Pons (tissue), 1 donor: Measurements from ENCODE around the gene IKZF3.
A peak's percentile ranks its signal among the peaks of the same experiment; 100 is the strongest.
"Not testable (repeated sequence)": the region's sequence is repeated elsewhere in the genome, so short reads cannot be mapped to it uniquely, and the experiment has no call there.

Source experiments
- DNase-seq: peaks from one replicate; pipeline ENCODE4 v3.0.0-alpha.2; 2016; ENCODE audit warnings: low spot score

The IKZF3 gene

DNA sequence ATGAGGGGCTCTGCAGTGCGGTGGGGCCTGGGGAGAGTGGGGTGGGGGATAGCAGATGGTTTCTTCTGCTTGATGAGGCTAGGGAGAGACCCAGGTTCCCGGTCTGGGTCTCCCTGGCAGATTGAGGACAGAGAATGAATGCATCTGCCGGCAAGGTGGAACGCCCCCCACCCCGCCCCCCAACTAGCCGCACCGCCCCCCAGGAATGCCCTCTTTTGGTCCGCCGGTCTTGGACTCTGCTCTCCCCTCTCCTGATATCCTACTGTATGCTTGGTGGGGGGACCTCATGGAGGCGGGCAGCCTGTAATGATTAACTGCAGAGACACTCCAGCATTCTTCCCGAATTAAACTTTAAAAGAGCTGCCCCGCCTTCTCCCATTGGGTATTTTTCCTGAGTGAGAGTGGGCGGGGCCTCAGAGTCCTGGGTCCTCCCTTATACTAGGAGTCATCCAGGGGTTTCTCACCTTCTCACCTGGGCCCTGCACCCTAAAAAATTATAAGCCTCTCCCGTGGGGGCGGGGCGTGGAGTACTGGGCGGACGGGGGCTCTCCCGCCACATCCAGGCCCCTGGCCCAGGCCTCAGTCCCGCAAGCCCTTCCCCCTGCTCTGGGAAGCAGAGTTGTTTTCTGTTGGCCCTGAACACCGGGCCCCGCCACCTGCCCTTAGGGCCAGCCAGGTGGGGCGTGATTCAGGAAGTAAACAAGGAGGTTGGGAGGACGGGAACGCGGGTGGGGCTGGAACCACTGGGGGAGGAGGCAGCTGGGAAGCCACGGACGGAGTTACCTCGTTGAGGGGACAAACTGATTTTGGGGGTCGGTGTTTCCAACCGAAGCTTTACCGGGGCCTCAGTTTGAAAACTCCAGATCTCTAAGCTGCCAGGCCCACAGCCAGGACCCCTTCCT, 124.9 kb downstream of the IKZF3 start:
- DNase-seq = no peak

DNA sequence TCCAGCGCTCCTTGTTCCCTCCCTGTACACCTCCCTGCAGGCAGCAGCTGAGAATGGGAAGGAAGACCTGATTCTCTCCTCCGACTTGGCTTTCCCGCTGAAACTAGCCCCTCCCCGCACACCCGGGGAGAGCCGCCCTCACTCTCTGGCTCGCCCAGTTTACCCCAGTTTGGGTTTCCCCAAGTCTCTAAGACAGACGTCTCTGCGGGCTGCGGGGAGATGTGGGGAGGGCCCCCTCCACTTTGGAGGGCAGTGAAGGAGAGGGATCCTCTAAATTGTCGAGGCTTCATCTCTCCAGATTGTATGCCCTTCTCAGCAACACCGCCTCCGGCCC, 125.6 kb downstream of the IKZF3 start:
- no peak for DNase-seq

DNA sequence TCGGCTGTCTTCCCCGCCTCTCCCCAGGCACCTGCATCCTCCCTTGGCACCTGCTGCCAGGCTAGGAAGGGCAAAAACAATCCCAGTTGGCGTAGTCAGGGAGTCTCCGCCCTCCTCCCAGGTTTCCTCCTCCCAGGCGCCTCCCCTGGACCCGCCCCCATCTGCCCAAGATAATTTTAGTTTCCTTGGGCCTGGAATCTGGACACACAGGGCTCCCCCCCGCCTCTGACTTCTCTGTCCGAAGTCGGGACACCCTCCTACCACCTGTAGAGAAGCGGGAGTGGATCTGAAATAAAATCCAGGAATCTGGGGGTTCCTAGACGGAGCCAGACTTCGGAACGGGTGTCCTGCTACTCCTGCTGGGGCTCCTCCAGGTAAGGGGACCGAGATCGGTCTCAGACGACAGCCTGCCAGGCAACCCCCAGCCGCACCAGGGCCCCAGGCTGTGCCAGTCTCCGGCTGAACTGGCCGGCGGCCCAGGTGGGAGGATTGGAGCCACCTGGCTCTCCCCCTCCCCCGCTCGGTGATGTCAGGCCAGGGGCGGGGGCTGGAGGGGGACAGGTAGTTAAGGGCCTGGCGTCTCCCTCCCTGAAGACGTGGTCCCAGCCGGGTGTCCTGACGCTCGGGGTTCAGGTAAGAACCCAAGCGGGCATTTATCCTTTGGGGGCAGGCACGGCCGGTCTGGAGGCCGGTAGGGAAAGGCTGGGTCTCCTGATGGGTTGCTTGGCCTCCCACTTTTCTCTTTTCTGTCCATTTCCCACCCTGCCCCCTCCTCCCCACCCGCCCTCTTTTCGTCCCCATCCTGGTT, 126.1 kb downstream of the IKZF3 start, which contains the start of gene GRB7:
Gene GRB7, plus strand, starts transcription at position 179 of the 808 bp plus-strand sequence. CDS start 4,364 bp downstream, outside the sequence.
- DNase-seq = no peak

- no peak for DNase-seq
Measured at GRCh38 chr17:39737206-39737759, 126.8 kb downstream of the IKZF3 start.

DNA sequence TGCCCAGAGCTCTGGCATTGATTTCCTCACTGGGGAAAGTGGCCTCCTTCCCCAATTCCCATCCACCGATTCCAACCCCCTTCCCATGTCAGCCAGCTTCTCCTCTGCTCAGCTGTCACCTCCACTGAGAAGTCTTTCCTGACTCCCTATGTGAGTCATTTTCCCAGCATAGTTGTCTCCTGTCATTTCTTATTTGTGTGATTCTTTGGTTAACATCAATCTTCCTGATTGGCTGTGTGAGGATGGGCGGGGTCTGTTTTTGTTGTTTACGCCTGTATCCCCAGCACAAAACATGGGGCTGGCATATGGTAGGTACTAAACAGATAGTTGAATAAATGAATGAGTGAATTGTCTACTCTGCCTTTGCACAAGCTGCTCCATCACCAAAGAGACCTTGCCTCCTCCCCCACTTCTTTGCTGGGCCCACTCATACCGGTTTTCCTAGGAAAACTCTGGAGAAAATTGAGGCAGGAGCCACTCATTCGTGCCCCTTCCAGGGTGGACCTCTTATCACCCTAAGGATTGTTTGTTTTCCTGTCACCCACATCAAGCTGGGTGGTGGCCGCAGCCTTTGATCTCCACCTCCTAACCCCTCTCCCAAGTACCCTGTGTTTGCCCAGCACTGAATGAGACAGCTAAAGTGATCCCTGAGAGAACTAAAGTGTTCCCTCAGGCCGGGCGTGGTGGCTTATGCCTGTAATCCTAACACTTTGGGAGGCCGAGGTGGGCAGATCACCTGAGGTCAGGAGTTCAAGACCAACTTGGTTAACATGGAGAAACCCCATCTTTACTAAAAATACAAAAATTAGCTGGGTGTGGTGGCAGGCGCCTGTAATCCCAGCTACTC, 127.6 kb downstream of the IKZF3 start:
- DNase-seq = no peak

- DNase-seq = no peak
Measured at GRCh38 chr17:39735882-39736281, 128.2 kb downstream of the IKZF3 start.

DNA sequence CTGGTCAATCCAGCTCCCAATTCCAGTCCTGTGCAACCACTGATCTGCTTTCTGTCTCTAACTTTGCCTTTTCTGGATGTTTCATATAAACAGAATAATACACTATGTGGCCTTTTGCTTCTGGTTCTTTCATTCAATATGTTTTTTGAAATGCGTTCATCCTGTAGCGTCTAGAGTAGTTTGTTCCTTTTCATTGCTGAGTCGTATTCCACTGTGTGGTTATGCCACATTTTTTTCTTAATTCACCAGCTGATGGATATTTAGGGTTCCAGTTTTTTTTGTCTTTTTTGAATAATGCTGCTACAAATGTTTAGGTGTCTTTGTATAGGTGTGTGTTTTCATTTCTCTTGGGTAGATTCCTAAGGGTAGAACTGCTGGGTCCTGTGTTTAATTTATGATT, 131.5 kb downstream of the IKZF3 start:
- no peak for DNase-seq

DNA sequence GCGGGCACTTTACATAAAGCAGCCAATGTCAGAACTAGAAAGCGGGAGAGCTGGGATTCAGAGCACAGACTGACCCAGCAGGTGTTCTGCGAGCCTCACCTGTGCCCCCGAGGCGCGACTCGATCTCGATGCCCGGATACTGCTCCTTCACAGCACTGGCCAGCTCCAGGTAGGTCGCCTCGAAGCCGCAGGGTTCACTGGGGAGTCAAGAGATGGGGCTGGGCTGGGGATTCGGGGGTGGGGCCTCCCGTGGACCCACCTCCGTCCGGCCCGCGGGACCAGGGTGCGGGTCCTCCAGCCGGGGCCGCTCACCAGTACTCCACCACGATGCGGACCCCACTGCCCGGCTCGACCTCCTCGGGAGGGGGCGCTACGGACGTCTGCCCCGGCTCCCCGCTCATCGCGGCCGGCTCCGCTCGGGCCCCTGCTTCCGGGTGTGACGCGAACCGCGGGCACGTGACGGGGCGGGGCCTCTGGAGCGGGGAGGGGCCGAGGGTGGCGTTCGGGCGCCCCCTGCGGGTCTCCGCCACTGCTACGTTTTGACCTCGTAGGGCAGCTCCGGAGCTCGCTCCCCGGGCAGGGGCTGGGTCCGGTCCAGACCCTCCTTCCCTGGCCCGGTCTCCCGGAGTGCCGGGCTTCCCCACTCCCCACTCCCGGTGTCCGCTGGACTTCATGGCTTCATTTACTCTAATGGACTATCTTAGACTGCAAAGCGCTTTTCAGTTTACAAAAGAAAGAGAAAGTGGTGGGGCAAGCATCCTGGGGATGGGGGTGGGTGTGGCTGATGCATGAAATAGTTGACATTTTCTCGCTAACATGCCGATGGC, 133.8 kb downstream of the IKZF3 start, which contains the start of gene MIEN1:
Gene MIEN1, minus strand, starts transcription at position 438 of the 827 bp plus-strand sequence. Its CDS starts 37 bp downstream, at position 401.
- peak; percentile 74 for DNase-seq

DNA sequence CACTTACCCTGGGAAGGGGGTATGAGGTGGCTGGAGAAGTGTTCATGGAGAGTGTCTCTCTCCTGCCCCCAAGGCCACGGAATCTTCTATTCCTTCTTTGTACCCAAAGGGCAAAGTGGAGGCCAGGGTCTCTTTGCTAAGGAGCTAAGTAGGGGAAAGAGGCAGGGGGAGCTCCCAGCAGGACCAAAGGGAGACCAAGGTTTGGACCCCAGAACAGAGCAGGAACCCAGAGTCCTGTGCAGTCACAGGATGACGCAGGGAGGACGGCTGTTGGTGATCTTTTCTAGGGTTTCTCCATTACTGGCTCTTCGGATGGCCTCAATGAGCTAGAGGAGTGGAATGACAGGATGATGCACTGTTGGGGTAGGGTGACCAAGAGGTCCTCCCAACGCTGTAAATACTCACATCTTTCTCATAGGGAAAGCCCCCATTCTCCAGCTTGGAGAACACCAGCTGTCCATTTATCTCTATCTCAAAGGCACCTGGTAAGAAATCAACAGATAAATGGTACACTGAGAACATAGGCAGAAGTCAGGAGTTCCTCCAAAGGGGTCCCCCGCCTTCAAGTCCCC, 134.7 kb downstream of the IKZF3 start:
- DNase-seq = no peak

- no peak for DNase-seq
Measured at GRCh38 chr17:39727556-39727955, 136.6 kb downstream of the IKZF3 start.

- no peak for DNase-seq
Measured at GRCh38 chr17:39726617-39727016, 137.5 kb downstream of the IKZF3 start.

GRCh38 chr17:39725923-39726322, 138.2 kb downstream of the IKZF3 start:
- not testable (repeated sequence) for DNase-seq

GRCh38 chr17:39724731-39725130, 139.4 kb downstream of the IKZF3 start:
- no peak for DNase-seq

DNA sequence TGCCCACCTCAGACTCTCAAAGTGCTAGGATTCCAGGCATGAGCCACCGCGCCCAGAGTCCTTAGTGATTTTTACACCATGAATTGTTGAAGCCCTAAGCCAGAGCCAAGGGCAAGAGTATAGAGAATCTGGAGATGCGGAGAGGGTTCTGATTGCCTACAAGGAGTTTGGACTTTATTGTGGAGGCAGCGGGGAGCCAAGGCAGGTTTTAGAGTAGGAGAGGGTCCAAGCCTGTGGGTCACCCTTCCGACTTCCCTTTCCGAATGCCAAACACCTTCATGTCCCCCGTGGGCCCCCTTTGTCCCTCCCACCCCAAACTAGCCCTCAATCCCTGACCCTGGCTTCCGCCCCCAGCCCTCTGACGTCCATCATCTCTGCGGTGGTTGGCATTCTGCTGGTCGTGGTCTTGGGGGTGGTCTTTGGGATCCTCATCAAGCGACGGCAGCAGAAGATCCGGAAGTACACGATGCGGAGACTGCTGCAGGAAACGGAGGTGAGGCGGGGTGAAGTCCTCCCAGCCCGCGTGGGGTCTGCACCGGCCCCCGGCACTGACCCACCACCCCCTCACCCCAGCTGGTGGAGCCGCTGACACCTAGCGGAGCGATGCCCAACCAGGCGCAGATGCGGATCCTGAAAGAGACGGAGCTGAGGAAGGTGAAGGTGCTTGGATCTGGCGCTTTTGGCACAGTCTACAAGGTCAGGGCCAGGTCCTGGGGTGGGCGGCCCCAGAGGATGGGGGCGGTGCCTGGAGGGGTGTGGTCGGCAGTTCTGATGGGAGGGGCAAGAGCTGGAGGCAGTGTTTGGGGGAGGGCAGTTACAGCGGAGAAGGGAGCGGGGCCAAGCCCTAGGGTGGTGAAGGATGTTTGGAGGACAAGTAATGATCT, 140.9 kb downstream of the IKZF3 start:
- no peak for DNase-seq

GRCh38 chr17:39722104-39722503, 142.0 kb downstream of the IKZF3 start:
- DNase-seq = no peak

DNA sequence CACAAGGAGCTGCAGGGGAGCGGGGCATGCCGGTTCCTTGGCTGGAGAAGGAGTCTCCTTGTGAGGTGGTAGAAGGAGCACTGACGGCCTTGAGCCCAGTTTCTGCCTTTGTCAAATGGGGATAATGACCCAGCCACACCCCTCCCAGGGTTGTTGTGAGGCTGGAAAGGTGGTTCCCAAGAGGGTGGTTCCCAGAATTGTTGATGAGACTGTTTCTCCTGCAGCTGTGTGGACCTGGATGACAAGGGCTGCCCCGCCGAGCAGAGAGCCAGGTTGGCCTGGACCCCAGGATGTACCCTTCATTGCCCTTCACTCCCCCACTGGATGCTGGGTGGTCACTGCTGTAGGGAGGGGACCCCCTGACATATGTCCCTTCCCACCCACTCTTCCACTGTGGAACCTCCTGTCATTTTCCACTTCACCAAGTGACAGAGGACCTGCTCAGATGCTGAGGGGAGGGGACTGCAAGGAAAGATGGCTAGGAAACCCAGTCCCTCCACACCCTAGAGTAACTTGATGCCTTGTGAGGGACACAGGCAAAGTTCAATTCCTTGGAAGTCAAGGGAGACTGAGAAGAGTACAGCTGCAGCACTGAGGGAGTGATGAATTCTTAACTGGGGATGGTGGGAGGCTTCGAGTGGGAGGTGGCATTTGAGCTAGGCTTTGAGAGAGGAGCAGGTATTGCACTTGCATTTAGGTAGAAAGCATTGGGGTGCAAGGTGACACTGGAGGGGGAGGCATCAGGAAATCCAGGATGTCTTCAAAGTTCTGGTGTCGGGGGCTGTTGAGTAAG, 144.4 kb downstream of the IKZF3 start:
- no peak for DNase-seq

DNA sequence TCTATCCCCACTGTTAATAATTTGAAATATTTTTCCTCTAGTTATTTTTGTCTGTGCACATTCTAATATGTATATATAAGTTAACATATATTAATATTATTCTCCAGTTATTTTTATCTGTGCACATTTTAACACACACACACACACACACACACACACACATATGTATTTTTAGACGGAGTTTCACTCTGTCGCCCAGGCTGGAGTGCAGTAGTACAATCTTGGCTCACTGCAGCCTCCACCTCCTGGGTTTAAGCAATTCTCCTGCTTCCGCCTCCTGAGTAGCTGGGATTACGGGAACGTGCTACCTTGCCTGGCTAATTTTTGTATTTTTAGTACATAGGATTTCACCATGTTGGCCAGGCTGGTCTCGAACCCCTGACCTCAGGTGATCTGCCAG, 146.5 kb downstream of the IKZF3 start:
- no peak for DNase-seq

GRCh38 chr17:39716879-39717536, 147.1 kb downstream of the IKZF3 start:
- no peak for DNase-seq
